RWPE1 (cell line): Measurements from ENCODE around the gene MYO15B.

ENCODE experiments used
- CTCF ChIA-PET: fragments of 350-600 bp; sonication (Branson Sonifier 250); formaldehyde crosslinking; extraction: SDS; loops from one replicate; lab custom pipeline; 2021; lab: Yijun Ruan, JAX
- POLR2A ChIA-PET: fragments of 400-600 bp; formaldehyde crosslinking; extraction: SDS; loops from one replicate; lab custom pipeline; 2020; ENCODE audit warnings: antibody characterized with exemption; ENCODE audit not compliant: low non-redundant PET; lab: Yijun Ruan, JAX
- DNase-seq: peaks from one replicate; pipeline ENCODE4 v3.0.0; 2012; ENCODE audit warnings: low spot score
- H3K27ac ChIP-seq: fragments of 450-650 bp; 2 replicates; pipeline ENCODE4 v1.5.1; 2017
- CTCF ChIP-seq: fragments of 450-650 bp; conservative IDR thresholded peaks from 2 replicates; pipeline ENCODE4 v1.5.1; 2017; ENCODE audit warnings: low read depth, mild to moderate bottlenecking

The MYO15B gene

GRCh38 chr17:75612906-75613626, 25.5 kb downstream of the MYO15B start:
- no peak for DNase-seq
- ChIA-PET POLR2A (no interaction called here), CTCF (interaction anchor here (0.6 to 2.4 kb wide), 4 partner anchors 12 to 42 kb away, joined by 3 to 12 read pairs (median 4); partner anchors contain the start of gene SMIM5)
- no peak overlapping the region for H3K27ac ChIP-seq
- TF ChIP-seq CTCF: no peak

- H3K27ac ChIP-seq: no peak overlapping the region
- ChIA-PET CTCF (interaction anchor here (1.2 to 2.4 kb wide), 2 partner anchors 13 to 19 kb away, joined by 3 to 12 read pairs; partner anchors contain the start of gene SMIM5), POLR2A (no interaction called here)
- no peak for TF ChIP-seq CTCF
- DNase-seq: no peak
Observed at GRCh38 chr17:75614006-75614405, 26.4 kb downstream of the MYO15B start.

- CTCF ChIA-PET: interaction anchor here (0.6 to 2.4 kb wide), 3 partner anchors 14 to 117 kb away, joined by 3 to 12 read pairs (median 3); partner anchors contain the start of gene SMIM5
Observed at GRCh38 chr17:75614556-75615270, 27.1 kb downstream of the MYO15B start.

GRCh38 chr17:75615301-75615700, 27.7 kb downstream of the MYO15B start:
- no peak for DNase-seq
- ChIA-PET CTCF (interaction anchor here (0.6 to 3.4 kb wide), 4 partner anchors 14 to 215 kb away, joined by 3 to 16 read pairs (median 8); partner anchors contain the start of gene SMIM5), POLR2A (no interaction called here)
- H3K27ac ChIP-seq: no peak overlapping the region
- no peak for TF ChIP-seq CTCF

More at GRCh38 chr17:75614556-75615270, 27.1 kb downstream of the MYO15B start:
- POLR2A ChIA-PET: no interaction called here
- no peak for TF ChIP-seq CTCF
- H3K27ac ChIP-seq: no peak overlapping the region
- no peak for DNase-seq

GRCh38 chr17:75616521-75617122, 29.0 kb downstream of the MYO15B start:
- H3K27ac ChIP-seq: no peak overlapping the region
- POLR2A ChIA-PET: no interaction called here
- no peak for DNase-seq
- CTCF ChIA-PET: interaction anchor here (0.6 to 3.4 kb wide), 6 partner anchors 9 to 1378 kb away, joined by 4 to 16 read pairs (median 6); partner anchors contain the start of gene SMIM5
- no peak for TF ChIP-seq CTCF

- ChIA-PET CTCF (interaction anchor here (0.7 to 3.4 kb wide), 6 partner anchors 8 to 294 kb away, joined by 3 to 16 read pairs (median 6); partner anchors contain the start of gene SMIM5), POLR2A (no interaction called here)
- TF ChIP-seq CTCF: no peak
- no peak overlapping the region for H3K27ac ChIP-seq
- no peak for DNase-seq
Observed at GRCh38 chr17:75617218-75617617, 29.6 kb downstream of the MYO15B start.
